ENCODE measurements around the gene ASTN2. TPM values are rescaled to one million over a fixed set of nuclear protein-coding genes. Genes with fewer than 3 reads are reported as not detected.

The ASTN2 gene
- total and polyA plus RNA-seq, 9 of the 15 experiments (the other 6 are each of a cell fraction or from before 2014, with no cell fraction given), result 0.56 to 3.5 (median 1.9) TPM

DNA sequence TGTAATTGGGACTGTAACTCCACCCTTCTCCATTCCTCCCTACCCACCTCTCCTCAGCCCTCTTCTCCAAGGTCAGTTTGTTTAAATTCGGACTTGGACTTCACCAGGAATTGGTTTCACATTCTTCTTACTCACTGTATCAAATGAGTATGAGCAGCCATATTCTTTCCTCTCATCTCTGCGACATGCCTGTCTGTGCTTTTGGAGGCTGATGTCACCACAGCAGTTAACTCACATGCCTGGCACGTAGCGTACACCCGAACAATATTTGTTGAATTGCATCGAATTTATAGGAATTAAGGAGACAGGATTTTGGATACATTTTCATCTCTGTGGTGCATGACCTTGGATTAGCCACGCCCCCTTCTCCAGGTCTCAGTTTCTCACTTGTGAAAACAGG is 291.1 kb downstream of the ASTN2 start (continued):
- TF ChIP-seq, protein P1, sequence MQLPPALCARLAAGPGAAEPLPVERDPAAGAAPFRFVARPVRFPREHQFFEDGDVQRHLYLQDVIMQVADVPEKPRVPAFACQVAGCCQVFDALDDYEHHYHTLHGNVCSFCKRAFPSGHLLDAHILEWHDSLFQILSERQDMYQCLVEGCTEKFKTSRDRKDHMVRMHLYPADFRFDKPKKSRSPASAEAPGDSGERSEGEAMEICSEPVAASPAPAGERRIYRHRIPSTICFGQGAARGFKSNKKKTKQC (CRISPR knock-in tag; IDR thresholded peaks at IDR 0.05), result no peak
- no peak for TF ChIP-seq NKRF (IDR thresholded peaks at IDR 0.05; ENCODE audit: borderline replicate concordance)
- no peak for TF ChIP-seq NR3C1 (CRISPR knock-in tag; IDR thresholded peaks at IDR 0.05)
- TF ChIP-seq ZNF695 (CRISPR knock-in tag; IDR thresholded peaks at IDR 0.05), result no peak

GRCh38 chr9:117122953-117123352 is 291.9 kb downstream of the ASTN2 start:
- no peaks in the 10 kb centered on the region for H3K4me1 ChIP-seq (replicated peaks in 1 of 2; ENCODE audit: control insufficient read depth in 2 of 2, insufficient read depth in 2 of 2, low read length in 2 of 2)
- no peak overlapping the region for H3K9ac ChIP-seq (ENCODE audit: insufficient read depth in 1 of 2, low read depth in 2 of 2, low read length in 2 of 2)
- H3K4me2 ChIP-seq (ENCODE audit: insufficient read depth, low read length), result no peak overlapping the region
- H3K9me3 ChIP-seq (replicated peaks; ENCODE audit: control insufficient read depth, insufficient read depth, low read depth, low read length), result no peaks in the 10 kb centered on the region
- BruUV-seq (replicated peaks), result no TSS peak
- no peak overlapping the region for H2AFZ ChIP-seq (ENCODE audit: low read depth, low read length)
- no peaks in the 10 kb centered on the region for H3K27me3 ChIP-seq (ENCODE audit: control insufficient read depth in 2 of 2, insufficient read depth in 2 of 2, low read length in 2 of 2)
- ChIA-PET CTCF (ENCODE audit: low intra/inter-chr PET ratio) (no interaction called here), POLR2A (interaction anchor here (0.6 kb wide), 1 partner anchor 170 kb away, joined by 3 read pairs; no protein-coding TSS in a partner anchor)
- in situ Hi-C loops (cut with MboI), result no loop called here
- TF ChIP-seq MCM5 (IDR thresholded peaks at IDR 0.05; ENCODE audit: low read depth), result no peak
- intact Hi-C loops (cut with micrococcal nuclease), result no loop called here
- no peak overlapping the region for H3K4me3 ChIP-seq
- no peaks in the 10 kb centered on the region for H3K9me1 ChIP-seq (ENCODE audit: control insufficient read depth, insufficient read depth, low read length)
- ATAC-seq (no peak), DNase-seq (ENCODE audit: extremely low read depth in 1 of 4, low spot score in 3 of 4) (no peak), FAIRE-seq (no peak)
- no peak overlapping the region for H3K27ac ChIP-seq (ENCODE audit: extremely low read depth, low read depth, low read length)
- H3K36me3 ChIP-seq (ENCODE audit: control insufficient read depth, insufficient read depth, low read length), result no peaks in the 10 kb centered on the region
- H3K79me2 ChIP-seq (ENCODE audit: control insufficient read depth, insufficient read depth, low read length), result no peaks in the 10 kb centered on the region
- no peaks in the 10 kb centered on the region for H4K20me1 ChIP-seq (replicated peaks; ENCODE audit: control insufficient read depth, insufficient read depth, low read length)
- 4% methylated on average over 3 of the region's 3 CpGs for WGBS (ENCODE audit: insufficient coverage, low coverage, missing lambda C conversion rate)

Measured in K562 (cell line).